Left lung (tissue), 10 donors: ENCODE measurements around the gene RAD21L1. TPM values are rescaled to one million over a fixed set of nuclear protein-coding genes. Genes with fewer than 3 reads are reported as not detected.

Experiments
- ATAC-seq: fragments of 200-7000 bp; cut with Tn5 transposase; one replicate; pipeline ENCODE4 v1.9.1; 2020; ENCODE audit warnings: moderate library complexity
- DNase-seq, 4 donors: peaks; one replicate each; pipeline ENCODE4 v3.0.0-alpha.2; 2013 to 2020
- H3K27ac ChIP-seq, 2 donors: fragments of 200-600 bp; sonication (generic) in 1 of 2; one replicate each; pipeline versions ENCODE4 v1.5.0 to v1.8.0; 2020 to 2021
- H3K27me3 ChIP-seq, 2 donors: fragments of 200-600 bp; sonication (generic) in 1 of 2; one replicate each; pipeline versions ENCODE4 v1.5.0 to v1.8.0; 2020 to 2021
- H3K36me3 ChIP-seq, 2 donors: fragments of 200-600 bp; sonication (generic) in 1 of 2; one replicate each; pipeline versions ENCODE4 v1.5.0 to v1.8.0; 2020 to 2021
- H3K4me1 ChIP-seq, 2 donors: fragments of 200-600 bp; one replicate each; pipeline ENCODE4 v1.8.0; 2021
- H3K4me3 ChIP-seq, 2 donors: fragments of 200-600 bp; sonication (generic) in 1 of 2; one replicate each; pipeline versions ENCODE4 v1.5.0 to v1.8.0; 2020 to 2021; ENCODE audit warnings: mild to moderate bottlenecking in 1 of 2
- H3K9me3 ChIP-seq, 2 donors: fragments of 200-600 bp; sonication (generic) in 1 of 2; one replicate each; pipeline versions ENCODE4 v1.5.0 to v1.8.0; 2020 to 2021
- CTCF ChIP-seq, 2 donors: fragments of 200-600 bp; sonication (generic) in 1 of 2; IDR thresholded peaks; one replicate each; pipeline versions ENCODE4 v1.5.0 to v1.8.0; 2021; ENCODE audit warnings: antibody characterized with exemption in 2 of 2
- intact Hi-C, 2 donors: fragments of 100-400 bp; cut with DNase I; formaldehyde crosslinking; loops; one replicate each; pipeline versions ENCODE4 v1.11.2 to v1.14.2; 2022
- polyA plus RNA-seq, 6 donors: library from polyadenylated mRNA; unstranded; fragments of 120-200 nt; gene quantifications; one replicate each; pipeline ENCODE4 v1.2.1, GENCODE V29; 2013; ENCODE audit not compliant: insufficient read length in 6 of 6
- total RNA-seq, 2 donors: library from RNA; stranded (reverse); fragmentation: NEBNext Ultra II Directional; extraction: Animal tissue kit (Norgen Biotek cat#: 25700); gene quantifications; one replicate each; pipeline ENCODE4 v1.2.1, GENCODE V29; 2021
- donor health status: DM: no; HTN: yes; CAD: no.
- donor health status: DM: no; HTN: no; CAD: no.

The RAD21L1 gene
- total and polyA plus RNA-seq, 8 donors, result not detected

GRCh38 chr20:1282966-1283365 is 57.1 kb downstream of the RAD21L1 start:
- intact Hi-C loops, result no loop called here
- Histone ChIP-seq H3K27me3 (no peaks in the 10 kb centered on the region), H3K4me3 (no peak overlapping the region), H3K27ac (no peak overlapping the region), H3K9me3 (no peaks in the 10 kb centered on the region), H3K4me1 (peaks cover 0 to 5% of the 10 kb centered on the region in 2 donors), H3K36me3 (no peaks in the 10 kb centered on the region)
- ATAC-seq (no peak), DNase-seq (no peak)
- no peak for TF ChIP-seq CTCF (IDR thresholded peaks at IDR 0.05)

- Histone ChIP-seq H3K27me3 (no peaks in the 10 kb centered on the region), H3K27ac (no peak overlapping the region), H3K4me1 (peaks cover 0 to 5% of the 10 kb centered on the region in 2 donors), H3K9me3 (no peaks in the 10 kb centered on the region), H3K36me3 (no peaks in the 10 kb centered on the region), H3K4me3 (no peak overlapping the region)
- intact Hi-C loops, result no loop called here
- TF ChIP-seq CTCF (IDR thresholded peaks at IDR 0.05), result no peak
- ATAC-seq (no peak), DNase-seq (no peak)
Measured at GRCh38 chr20:1283522-1284510, 58.0 kb downstream of the RAD21L1 start.

- no peaks in the 10 kb centered on the region for H3K27me3 ChIP-seq
- H3K9me3 ChIP-seq, result no peaks in the 10 kb centered on the region
- TF ChIP-seq CTCF (IDR thresholded peaks at IDR 0.05), result no peak
- no peak for DNase-seq
- ATAC-seq, result no peak
- peaks cover 0 to 5% of the 10 kb centered on the region in 2 donors for H3K4me1 ChIP-seq
- H3K4me3 ChIP-seq, result no peak overlapping the region
- no peaks in the 10 kb centered on the region for H3K36me3 ChIP-seq
- no peak overlapping the region for H3K27ac ChIP-seq
- intact Hi-C loops, result no loop called here
Measured at GRCh38 chr20:1286267-1287024, 60.6 kb downstream of the RAD21L1 start.

- ATAC-seq (no peak), DNase-seq (no peak)
- no peak overlapping the region for H3K27ac ChIP-seq
- no peak overlapping the region for H3K4me3 ChIP-seq
- no peaks in the 10 kb centered on the region for H3K36me3 ChIP-seq
- no peaks in the 10 kb centered on the region for H3K9me3 ChIP-seq
- no peak for TF ChIP-seq CTCF (IDR thresholded peaks at IDR 0.05)
- intact Hi-C loops, result no loop called here
- no peaks in the 10 kb centered on the region for H3K27me3 ChIP-seq
- no peaks in the 10 kb centered on the region for H3K4me1 ChIP-seq
Measured at GRCh38 chr20:1287306-1287705, 61.5 kb downstream of the RAD21L1 start.
